Upper lobe of right lung (tissue), 1 donor: ENCODE data around the gene XPO6. TPM values are rescaled to one million over a fixed set of nuclear protein-coding genes. Genes with fewer than 3 reads are reported as not detected.

Source experiments
- ATAC-seq: fragments of 200-7000 bp; cut with Tn5 transposase; one replicate; pipeline ENCODE4 v1.9.1; 2020; ENCODE audit warnings: mild to moderate bottlenecking, moderate library complexity
- DNase-seq: peaks from one replicate; pipeline ENCODE4 v3.0.0-alpha.2; 2020
- H3K27ac ChIP-seq: fragments of 200-600 bp; one replicate; pipeline ENCODE4 v1.8.0; 2022
- H3K27me3 ChIP-seq: fragments of 200-600 bp; one replicate; pipeline ENCODE4 v1.8.0; 2022; ENCODE audit warnings: mild to moderate bottlenecking
- H3K36me3 ChIP-seq: fragments of 200-600 bp; one replicate; pipeline ENCODE4 v1.8.0; 2022
- H3K4me1 ChIP-seq: fragments of 200-600 bp; one replicate; pipeline ENCODE4 v1.8.0; 2022
- H3K4me3 ChIP-seq: fragments of 200-600 bp; one replicate; pipeline ENCODE4 v1.8.0; 2022; ENCODE audit warnings: mild to moderate bottlenecking
- H3K9me3 ChIP-seq: fragments of 200-600 bp; one replicate; pipeline ENCODE4 v1.8.0; 2022
- CTCF ChIP-seq: fragments of 200-600 bp; IDR thresholded peaks from one replicate; pipeline ENCODE4 v1.8.0; 2022; ENCODE audit warnings: antibody characterized with exemption
- intact Hi-C: fragments of 100-400 bp; cut with DNase I; formaldehyde crosslinking; loops from one replicate; pipeline ENCODE4 v1.11.0; 2022
- total RNA-seq: library from RNA; stranded (reverse); fragmentation: NEBNext Ultra II Directional; extraction: Animal tissue kit (Norgen Biotek cat#: 25700); gene quantifications from one replicate; pipeline ENCODE4 v1.2.1, GENCODE V29; 2021
- donor health status: DM: no; HTN: yes; CAD: no; lungs with severe emphysema.

The XPO6 gene
- total RNA-seq, 1 donor from 2014 or later, result 102 TPM

GRCh38 chr16:28193530-28194423 is 18.0 kb downstream of the XPO6 start:
- no peak for TF ChIP-seq CTCF
- Histone ChIP-seq H3K27me3 (no peaks in the 10 kb centered on the region), H3K27ac (peak overlapping the region; percentile 66), H3K4me1 (peaks cover 37% of the 10 kb centered on the region), H3K36me3 (peaks cover 12% of the 10 kb centered on the region), H3K4me3 (no peak overlapping the region), H3K9me3 (no peaks in the 10 kb centered on the region)
- DNase-seq (no peak), ATAC-seq (peak; percentile 20)
- intact Hi-C loops, result no loop called here

DNA sequence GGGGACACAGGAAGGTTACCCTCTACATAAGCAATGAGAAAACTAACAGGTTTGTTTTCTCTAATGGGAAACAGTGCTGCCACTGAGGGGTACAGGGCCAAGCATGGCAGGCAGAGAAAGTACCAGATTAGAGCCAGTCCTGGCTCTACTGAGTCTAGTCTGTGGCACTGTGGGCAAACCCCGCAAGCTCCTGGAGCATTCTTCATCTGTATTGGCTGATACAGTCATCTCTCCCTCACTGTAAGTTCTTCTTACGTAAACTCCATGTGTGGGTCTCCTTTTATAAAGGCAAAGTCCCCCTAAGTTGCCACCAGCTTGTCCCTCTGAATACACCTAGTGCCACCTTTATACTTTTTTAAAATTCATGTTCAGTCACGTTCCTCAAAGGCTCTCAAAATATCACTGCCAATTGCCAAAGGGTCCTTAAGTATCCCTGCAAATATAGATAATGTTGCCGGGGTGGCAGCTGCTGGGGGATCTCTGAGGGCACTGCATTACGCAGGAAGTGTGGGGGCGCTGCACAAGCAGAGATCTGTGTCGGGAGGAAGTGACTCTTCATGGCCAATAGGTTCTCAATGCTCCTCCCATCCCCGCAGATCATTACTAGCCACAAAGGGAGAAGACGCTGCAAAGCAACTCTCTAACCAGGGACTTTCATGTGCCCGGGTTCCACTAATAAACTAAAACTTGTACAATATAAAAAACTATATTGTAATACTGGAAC is 18.8 kb downstream of the XPO6 start:
- H3K9me3 ChIP-seq, result no peaks in the 10 kb centered on the region
- intact Hi-C loops, result no loop called here
- peaks cover 12% of the 10 kb centered on the region for H3K36me3 ChIP-seq
- no peaks in the 10 kb centered on the region for H3K27me3 ChIP-seq
- H3K4me1 ChIP-seq, result peaks cover 40% of the 10 kb centered on the region
- TF ChIP-seq CTCF, result peak; percentile 14
- ATAC-seq (peak; percentile 79), DNase-seq (peak; percentile 72)
- H3K4me3 ChIP-seq, result no peak overlapping the region
- H3K27ac ChIP-seq, result peak overlapping the region; percentile 66

DNA sequence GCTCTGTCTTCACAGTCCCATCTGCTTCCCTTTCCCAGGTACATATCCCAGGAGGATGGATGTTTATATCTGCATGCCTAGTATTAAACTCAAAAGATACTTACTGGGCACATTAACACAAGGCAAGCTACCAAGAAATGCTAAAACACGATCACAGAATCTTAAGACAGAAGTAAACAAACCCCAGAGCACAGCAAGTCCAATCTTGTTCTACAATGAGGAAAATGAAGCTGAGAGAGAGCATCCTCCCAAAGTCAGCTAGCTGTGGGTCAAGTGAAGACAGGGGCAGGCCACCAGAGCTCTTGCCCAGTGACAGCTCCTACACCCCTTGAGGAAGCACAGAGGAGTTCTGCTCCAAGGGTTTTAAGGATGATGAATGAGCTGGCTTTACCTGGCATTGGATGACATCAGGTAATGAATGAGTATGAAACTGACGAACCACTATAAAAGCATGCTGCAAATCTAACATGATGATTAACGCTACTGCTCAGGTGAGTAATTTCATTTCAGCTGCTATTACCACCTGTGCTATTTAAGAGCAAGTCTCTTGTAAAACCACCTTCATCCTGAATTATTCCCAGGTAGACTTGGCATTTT is 20.3 kb downstream of the XPO6 start:
- no peak overlapping the region for H3K27ac ChIP-seq
- H3K27me3 ChIP-seq, result no peaks in the 10 kb centered on the region
- peaks cover 12% of the 10 kb centered on the region for H3K36me3 ChIP-seq
- intact Hi-C loops, result no loop called here
- H3K4me1 ChIP-seq, result peaks cover 42% of the 10 kb centered on the region
- H3K4me3 ChIP-seq, result no peak overlapping the region
- DNase-seq (no peak), ATAC-seq (no peak)
- no peaks in the 10 kb centered on the region for H3K9me3 ChIP-seq
- no peak for TF ChIP-seq CTCF

- Histone ChIP-seq H3K27ac (no peak overlapping the region), H3K27me3 (no peaks in the 10 kb centered on the region), H3K4me1 (peaks cover 35% of the 10 kb centered on the region), H3K36me3 (no peaks in the 10 kb centered on the region), H3K9me3 (no peaks in the 10 kb centered on the region), H3K4me3 (no peak overlapping the region)
- intact Hi-C loops, result no loop called here
- DNase-seq (no peak), ATAC-seq (peak; percentile 79)
- no peak for TF ChIP-seq CTCF
These were observed 22.5 kb downstream of the XPO6 start for GRCh38 chr16:28189245-28189644.

- intact Hi-C loops, result no loop called here
- H3K27ac ChIP-seq, result peak overlapping the region; percentile 24
- no peak overlapping the region for H3K4me3 ChIP-seq
- peak; percentile 68 for ATAC-seq
- H3K9me3 ChIP-seq, result no peaks in the 10 kb centered on the region
- no peaks in the 10 kb centered on the region for H3K27me3 ChIP-seq
- H3K4me1 ChIP-seq, result peaks cover 30% of the 10 kb centered on the region
- H3K36me3 ChIP-seq, result no peaks in the 10 kb centered on the region
- no peak for DNase-seq
- no peak for TF ChIP-seq CTCF
These were observed 23.5 kb downstream of the XPO6 start for GRCh38 chr16:28188085-28188916.
